Suprapubic skin (tissue), 4 donors: Measurements from ENCODE around the gene ACRV1.

ENCODE experiments used
- CTCF ChIP-seq, 2 donors: fragments of 200-600 bp in 1 of 2; fragments of 450-650 bp in 1 of 2; sonication (generic) in 1 of 2; IDR thresholded peaks; one replicate each; pipeline ENCODE4 v1.5.1; 2016 to 2019; ENCODE audit warnings: antibody characterized with exemption in 2 of 2, mild to moderate bottlenecking in 1 of 2, moderate library complexity in 1 of 2
- POLR2A ChIP-seq, 2 donors: fragments of 450-650 bp; IDR thresholded peaks; one replicate each; pipeline ENCODE4 v1.6.1; 2017; ENCODE audit warnings: antibody characterized with exemption in 2 of 2, mild to moderate bottlenecking in 2 of 2, moderate library complexity in 2 of 2
- POLR2AphosphoS5 ChIP-seq, 3 donors: sonication (generic); formaldehyde crosslinking; IDR thresholded peaks; one replicate each; pipeline ENCODE4 v1.6.1; 2017; ENCODE audit warnings: antibody characterized with exemption in 3 of 3

- TF ChIP-seq POLR2AphosphoS5 (IDR thresholded peaks at IDR 0.05) (no peak), CTCF (IDR thresholded peaks at IDR 0.05) (no peak), POLR2A (IDR thresholded peaks at IDR 0.05) (no peak)
Observed at GRCh38 chr11:125637840-125638239, 42.8 kb downstream of the ACRV1 start.
